ENCODE results near the gene MLLT1. TPM values are rescaled to one million over a fixed set of nuclear protein-coding genes. Genes with fewer than 3 reads are reported as not detected.

The MLLT1 gene
- total RNA-seq, 2 experiments from 2014 or later, result 30.6 to 31.3 TPM

- no peak for DNase-seq
- Mint-ChIP-seq H3K4me1 (ENCODE audit: low read depth) (peaks cover 48% of the 10 kb centered on the region), H3K27me3 (ENCODE audit: low read depth) (no peaks in the 10 kb centered on the region), H3K36me3 (ENCODE audit: low read depth) (peaks cover 29% of the 10 kb centered on the region), H3K27ac (no peak overlapping the region), H3K9me3 (no peaks in the 10 kb centered on the region), H3K4me3 (no peak overlapping the region)
- intact Hi-C loops (cut with micrococcal nuclease), result no loop called here
- CTCF ChIA-PET, result no interaction called here
Observed at GRCh38 chr19:6248844-6249243, 30.9 kb downstream of the MLLT1 start.

- intact Hi-C loops (cut with micrococcal nuclease), result no loop called here
- DNase-seq, result no peak
- no peaks in the 10 kb centered on the region for H3K9me3 Mint-ChIP-seq
- H3K27me3 Mint-ChIP-seq (ENCODE audit: low read depth), result no peaks in the 10 kb centered on the region
- no peak overlapping the region for H3K4me3 Mint-ChIP-seq
- peaks cover 29% of the 10 kb centered on the region for H3K36me3 Mint-ChIP-seq (ENCODE audit: low read depth)
- CTCF ChIA-PET, result no interaction called here
- H3K4me1 Mint-ChIP-seq (ENCODE audit: low read depth), result peaks cover 50% of the 10 kb centered on the region
- no peak overlapping the region for H3K27ac Mint-ChIP-seq
Observed at GRCh38 chr19:6248341-6248740, 31.4 kb downstream of the MLLT1 start.

GRCh38 chr19:6247007-6247288 is 32.8 kb downstream of the MLLT1 start:
- Mint-ChIP-seq H3K4me3 (no peak overlapping the region), H3K36me3 (ENCODE audit: low read depth) (peaks cover 27% of the 10 kb centered on the region), H3K27ac (no peak overlapping the region), H3K4me1 (ENCODE audit: low read depth) (peaks cover 53% of the 10 kb centered on the region), H3K9me3 (no peaks in the 10 kb centered on the region), H3K27me3 (ENCODE audit: low read depth) (no peaks in the 10 kb centered on the region)
- CTCF ChIA-PET, result interaction anchor here (0.5 kb wide), 1 partner anchor 65 kb away, joined by 7 read pairs; no protein-coding TSS in a partner anchor
- no peak for DNase-seq
- intact Hi-C loops (cut with micrococcal nuclease), result no loop called here

- Mint-ChIP-seq H3K4me1 (ENCODE audit: low read depth) (peaks cover 50% of the 10 kb centered on the region), H3K27ac (no peak overlapping the region), H3K4me3 (no peak overlapping the region), H3K9me3 (no peaks in the 10 kb centered on the region), H3K36me3 (ENCODE audit: low read depth) (peaks cover 27% of the 10 kb centered on the region), H3K27me3 (ENCODE audit: low read depth) (no peaks in the 10 kb centered on the region)
- intact Hi-C loops (cut with micrococcal nuclease), result no loop called here
- CTCF ChIA-PET, result interaction anchor here (0.5 to 1.5 kb wide), 2 partner anchors 53 to 64 kb away, joined by 4 to 7 read pairs; no protein-coding TSS in a partner anchor
- DNase-seq, result no peak
Observed at GRCh38 chr19:6246174-6247006, 33.4 kb downstream of the MLLT1 start.

GRCh38 chr19:6242677-6243076 is 37.1 kb downstream of the MLLT1 start:
- peaks cover 18% of the 10 kb centered on the region for H3K36me3 Mint-ChIP-seq (ENCODE audit: low read depth)
- peaks cover 45% of the 10 kb centered on the region for H3K4me1 Mint-ChIP-seq (ENCODE audit: low read depth)
- intact Hi-C loops (cut with micrococcal nuclease), result no loop called here
- no peaks in the 10 kb centered on the region for H3K9me3 Mint-ChIP-seq
- no peaks in the 10 kb centered on the region for H3K27me3 Mint-ChIP-seq (ENCODE audit: low read depth)
- no peak overlapping the region for H3K27ac Mint-ChIP-seq
- CTCF ChIA-PET, result no interaction called here
- DNase-seq, result no peak
- no peak overlapping the region for H3K4me3 Mint-ChIP-seq

GRCh38 chr19:6241680-6242377 is 37.9 kb downstream of the MLLT1 start:
- no peak for DNase-seq
- H3K27me3 Mint-ChIP-seq (ENCODE audit: low read depth), result no peaks in the 10 kb centered on the region
- H3K4me1 Mint-ChIP-seq (ENCODE audit: low read depth), result peaks cover 41% of the 10 kb centered on the region
- H3K9me3 Mint-ChIP-seq, result no peaks in the 10 kb centered on the region
- peaks cover 13% of the 10 kb centered on the region for H3K36me3 Mint-ChIP-seq (ENCODE audit: low read depth)
- H3K27ac Mint-ChIP-seq, result no peak overlapping the region
- CTCF ChIA-PET, result no interaction called here
- no peak overlapping the region for H3K4me3 Mint-ChIP-seq
- intact Hi-C loops (cut with micrococcal nuclease), result no loop called here

GRCh38 chr19:6241056-6241455 is 38.7 kb downstream of the MLLT1 start:
- no peaks in the 10 kb centered on the region for H3K27me3 Mint-ChIP-seq (ENCODE audit: low read depth)
- CTCF ChIA-PET, result interaction anchor here (0.6 kb wide), 1 partner anchor 111 kb away, joined by 6 read pairs; no protein-coding TSS in a partner anchor
- H3K9me3 Mint-ChIP-seq, result no peaks in the 10 kb centered on the region
- H3K4me3 Mint-ChIP-seq, result no peak overlapping the region
- peaks cover 6% of the 10 kb centered on the region for H3K36me3 Mint-ChIP-seq (ENCODE audit: low read depth)
- H3K4me1 Mint-ChIP-seq (ENCODE audit: low read depth), result peaks cover 41% of the 10 kb centered on the region
- no peak overlapping the region for H3K27ac Mint-ChIP-seq
- no peak for DNase-seq
- intact Hi-C loops (cut with micrococcal nuclease), result no loop called here

GRCh38 chr19:6239871-6240676 is 39.7 kb downstream of the MLLT1 start:
- H3K36me3 Mint-ChIP-seq (ENCODE audit: low read depth), result peaks cover 3% of the 10 kb centered on the region
- intact Hi-C loops (cut with micrococcal nuclease), result no loop called here
- DNase-seq, result no peak
- no peaks in the 10 kb centered on the region for H3K27me3 Mint-ChIP-seq (ENCODE audit: low read depth)
- peaks cover 49% of the 10 kb centered on the region for H3K4me1 Mint-ChIP-seq (ENCODE audit: low read depth)
- H3K27ac Mint-ChIP-seq, result no peak overlapping the region
- CTCF ChIA-PET, result interaction anchor here (0.6 kb wide), 1 partner anchor 110 kb away, joined by 6 read pairs; no protein-coding TSS in a partner anchor
- no peak overlapping the region for H3K4me3 Mint-ChIP-seq
- no peaks in the 10 kb centered on the region for H3K9me3 Mint-ChIP-seq

GRCh38 chr19:6239401-6239844 is 40.4 kb downstream of the MLLT1 start:
- intact Hi-C loops (cut with micrococcal nuclease), result no loop called here
- no peaks in the 10 kb centered on the region for H3K27me3 Mint-ChIP-seq (ENCODE audit: low read depth)
- no peak overlapping the region for H3K4me3 Mint-ChIP-seq
- no peak for DNase-seq
- no peaks in the 10 kb centered on the region for H3K9me3 Mint-ChIP-seq
- no peak overlapping the region for H3K27ac Mint-ChIP-seq
- CTCF ChIA-PET, result no interaction called here
- H3K4me1 Mint-ChIP-seq (ENCODE audit: low read depth), result peaks cover 50% of the 10 kb centered on the region
- H3K36me3 Mint-ChIP-seq (ENCODE audit: low read depth), result peaks cover 3% of the 10 kb centered on the region

GRCh38 chr19:6238643-6239281 is 41.0 kb downstream of the MLLT1 start:
- Mint-ChIP-seq H3K27me3 (ENCODE audit: low read depth) (no peaks in the 10 kb centered on the region), H3K4me1 (ENCODE audit: low read depth) (peaks cover 45% of the 10 kb centered on the region), H3K4me3 (no peak overlapping the region), H3K36me3 (ENCODE audit: low read depth) (peaks cover 3% of the 10 kb centered on the region), H3K9me3 (no peaks in the 10 kb centered on the region), H3K27ac (no peak overlapping the region)
- CTCF ChIA-PET, result interaction anchor here (1.1 to 1.4 kb wide), 2 partner anchors 20 to 314 kb away, joined by 3 to 5 read pairs; no protein-coding TSS in a partner anchor
- DNase-seq, result no peak
- intact Hi-C loops (cut with micrococcal nuclease), result no loop called here

- intact Hi-C loops (cut with micrococcal nuclease), result no loop called here
- Mint-ChIP-seq H3K9me3 (no peaks in the 10 kb centered on the region), H3K27ac (no peak overlapping the region), H3K36me3 (ENCODE audit: low read depth) (peaks cover 3% of the 10 kb centered on the region), H3K4me1 (ENCODE audit: low read depth) (peaks cover 40% of the 10 kb centered on the region), H3K27me3 (ENCODE audit: low read depth) (no peaks in the 10 kb centered on the region), H3K4me3 (no peak overlapping the region)
- no peak for DNase-seq
- CTCF ChIA-PET, result interaction anchor here (0.6 to 1.4 kb wide), 3 partner anchors 19 to 576 kb away, joined by 3 to 5 read pairs (median 3); no protein-coding TSS in a partner anchor
Observed at GRCh38 chr19:6238256-6238642, 41.5 kb downstream of the MLLT1 start.

Data from activated naive CD4-positive, alpha-beta T cell treated with anti-CD3 and anti-CD28 coated beads for 36 hours (primary cell).